Caco-2 (cell line): ENCODE data around the gene ZNF747. TPM values are rescaled to one million over a fixed set of nuclear protein-coding genes. Genes with fewer than 3 reads are reported as not detected.

ENCODE experiments used
- BruUV-seq: library from RNA; stranded (reverse); fragments of 400-500 nt; replicated peaks from 2 replicates; lab custom pipeline; 2021; lab: Mats Ljungman, UMichigan
- CTCF ChIA-PET: fragments of 300-600 bp; sonication (Branson Sonifier 250); formaldehyde crosslinking; loops from one replicate; lab custom pipeline; 2022; ENCODE audit warnings: antibody characterized with exemption; lab: Charles Lee
- POLR2A ChIA-PET: fragments of 300-600 bp; sonication (Branson Sonifier 250); formaldehyde crosslinking; loops from one replicate; lab custom pipeline; 2022; ENCODE audit warnings: antibody characterized with exemption; lab: Charles Lee
- DNase-seq, 2 experiments: peaks; one replicate each; pipeline versions ENCODE4 v3.0.0 to v3.0.0-alpha.2; 2020 to 2022
- H3K27me3 ChIP-seq: replicated peaks from 2 replicates; pipeline ENCODE4 v1.6.0; 2011; ENCODE audit warnings: low read length; ENCODE audit not compliant: control insufficient read depth, insufficient read depth
- H3K36me3 ChIP-seq: 2 replicates; pipeline ENCODE4 v1.5.1; 2011; ENCODE audit warnings: low read length; ENCODE audit not compliant: control insufficient read depth, insufficient read depth
- H3K4me1 ChIP-seq: fragments of 250-450 bp; sonication (Bioruptor Pico); 2 replicates; pipeline ENCODE4 v1.5.1; 2020; ENCODE audit warnings: mild to moderate bottlenecking
- H3K4me3 ChIP-seq: 2 replicates; pipeline ENCODE4 v1.5.1; 2011; ENCODE audit warnings: low read depth, mild to moderate bottlenecking, control low read depth, low read length
- H3K9me3 ChIP-seq: fragments of 250-450 bp; sonication (Bioruptor Pico); 2 replicates; pipeline ENCODE4 v1.5.1; 2020; ENCODE audit warnings: mild to moderate bottlenecking, moderate library complexity
- H3K27ac Mint-ChIP-seq: one replicate; pipeline ENCODE4 v1.8.0; 2022; ENCODE audit warnings: mixed read lengths; ENCODE audit not compliant: unreplicated experiment
- H3K27me3 Mint-ChIP-seq: one replicate; pipeline ENCODE4 v1.8.0; 2022; ENCODE audit warnings: mixed read lengths; ENCODE audit not compliant: insufficient read depth, unreplicated experiment
- H3K36me3 Mint-ChIP-seq: one replicate; pipeline ENCODE4 v1.8.0; 2022; ENCODE audit warnings: mild to moderate bottlenecking, mixed read lengths; ENCODE audit not compliant: insufficient read depth, unreplicated experiment
- H3K4me1 Mint-ChIP-seq: one replicate; pipeline ENCODE4 v1.8.0; 2022; ENCODE audit warnings: low read depth, mixed read lengths; ENCODE audit not compliant: unreplicated experiment
- H3K4me3 Mint-ChIP-seq: one replicate; pipeline ENCODE4 v1.8.0; 2022; ENCODE audit warnings: mild to moderate bottlenecking, moderate library complexity, mixed read lengths; ENCODE audit not compliant: unreplicated experiment
- H3K9me3 Mint-ChIP-seq: one replicate; pipeline ENCODE4 v1.8.0; 2022; ENCODE audit warnings: mixed read lengths; ENCODE audit not compliant: unreplicated experiment
- intact Hi-C: fragments of 100-400 bp; cut with micrococcal nuclease; formaldehyde crosslinking; loops from one replicate; pipeline ENCODE4 v1.10.0; 2022; ENCODE audit not compliant: unreplicated experiment
- total RNA-seq: library from RNA; stranded (reverse); gene quantifications from 2 replicates; pipeline ENCODE4 v1.2.3, GENCODE V29; 2022
- TF ChIP-seq, protein P1 (sequence below), 2 experiments: fragments of 200-600 bp in 1 of 2; IDR thresholded peaks; 1 replicate in 1 of 2; 2 replicates in 1 of 2; pipeline versions ENCODE4 v1.5.1 to v1.8.0; 2011 to 2022; ENCODE audit warnings: antibody characterized with exemption in 1 of 2, control low read depth in 1 of 2, inconsistent platforms in 1 of 2, low read depth in 1 of 2, low read length in 1 of 2, mild to moderate bottlenecking in 1 of 2, moderate library complexity in 1 of 2; ENCODE audit not compliant: insufficient read depth in 1 of 2, severe bottlenecking in 1 of 2, unreplicated experiment in 1 of 2

The ZNF747 gene
- total RNA-seq, 1 experiment from 2014 or later: 8.1 TPM

DNA sequence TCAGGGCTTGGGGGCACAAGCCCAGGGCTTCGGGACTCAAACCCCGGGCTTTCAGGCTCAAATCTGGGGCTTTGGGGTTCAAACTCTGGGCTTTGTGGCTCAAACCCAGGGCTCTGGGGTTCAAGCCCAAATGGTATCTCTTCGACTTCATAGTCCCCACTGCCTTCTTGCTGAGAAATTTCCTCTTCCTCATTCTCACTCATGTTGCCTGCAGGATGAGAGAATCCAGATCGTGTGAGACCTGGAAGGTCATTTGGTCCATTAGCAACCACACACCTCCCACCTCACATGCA, 8.9 kb downstream of the ZNF747 start:
- H3K9me3 Mint-ChIP-seq: no peaks in the 10 kb centered on the region
- H3K36me3 Mint-ChIP-seq: peaks cover 23% of the 10 kb centered on the region
- Histone ChIP-seq H3K9me3 (no peaks in the 10 kb centered on the region), H3K27me3 (no peaks in the 10 kb centered on the region), H3K4me3 (peak overlapping the region; percentile 69), H3K36me3 (no peaks in the 10 kb centered on the region; the same call in 1 of the 2 replicates), H3K4me1 (peaks cover 30% of the 10 kb centered on the region)
- POLR2A ChIA-PET: no interaction called here
- CTCF ChIA-PET: interaction anchor here (1.6 kb wide), 1 partner anchor 96 kb away, joined by 6 read pairs; the partner anchor contains the start of gene DCTPP1
- BruUV-seq: TSS peak; percentile 51
- H3K27ac Mint-ChIP-seq: peak overlapping the region; percentile 49
- peak overlapping the region; percentile 82 for H3K4me3 Mint-ChIP-seq
- intact Hi-C loops: loop anchor here (2.0 to 10.0 kb wide), 3 partner anchors 95 to 172 kb away; partner anchors contain the start of genes DCTPP1, FBRS, PRR14 and SRCAP
- DNase-seq: no peak
- H3K4me1 Mint-ChIP-seq: peaks cover 14% of the 10 kb centered on the region
- TF ChIP-seq, protein P1, sequence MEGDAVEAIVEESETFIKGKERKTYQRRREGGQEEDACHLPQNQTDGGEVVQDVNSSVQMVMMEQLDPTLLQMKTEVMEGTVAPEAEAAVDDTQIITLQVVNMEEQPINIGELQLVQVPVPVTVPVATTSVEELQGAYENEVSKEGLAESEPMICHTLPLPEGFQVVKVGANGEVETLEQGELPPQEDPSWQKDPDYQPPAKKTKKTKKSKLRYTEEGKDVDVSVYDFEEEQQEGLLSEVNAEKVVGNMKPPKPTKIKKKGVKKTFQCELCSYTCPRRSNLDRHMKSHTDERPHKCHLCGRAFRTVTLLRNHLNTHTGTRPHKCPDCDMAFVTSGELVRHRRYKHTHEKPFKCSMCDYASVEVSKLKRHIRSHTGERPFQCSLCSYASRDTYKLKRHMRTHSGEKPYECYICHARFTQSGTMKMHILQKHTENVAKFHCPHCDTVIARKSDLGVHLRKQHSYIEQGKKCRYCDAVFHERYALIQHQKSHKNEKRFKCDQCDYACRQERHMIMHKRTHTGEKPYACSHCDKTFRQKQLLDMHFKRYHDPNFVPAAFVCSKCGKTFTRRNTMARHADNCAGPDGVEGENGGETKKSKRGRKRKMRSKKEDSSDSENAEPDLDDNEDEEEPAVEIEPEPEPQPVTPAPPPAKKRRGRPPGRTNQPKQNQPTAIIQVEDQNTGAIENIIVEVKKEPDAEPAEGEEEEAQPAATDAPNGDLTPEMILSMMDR (IDR thresholded peaks at IDR 0.05; ENCODE audit: insufficient read depth in 1 of 2, low read depth in 1 of 2, low read length in 1 of 2, severe bottlenecking in 1 of 2, unreplicated experiment in 1 of 2): no peak
- no peaks in the 10 kb centered on the region for H3K27me3 Mint-ChIP-seq

DNA sequence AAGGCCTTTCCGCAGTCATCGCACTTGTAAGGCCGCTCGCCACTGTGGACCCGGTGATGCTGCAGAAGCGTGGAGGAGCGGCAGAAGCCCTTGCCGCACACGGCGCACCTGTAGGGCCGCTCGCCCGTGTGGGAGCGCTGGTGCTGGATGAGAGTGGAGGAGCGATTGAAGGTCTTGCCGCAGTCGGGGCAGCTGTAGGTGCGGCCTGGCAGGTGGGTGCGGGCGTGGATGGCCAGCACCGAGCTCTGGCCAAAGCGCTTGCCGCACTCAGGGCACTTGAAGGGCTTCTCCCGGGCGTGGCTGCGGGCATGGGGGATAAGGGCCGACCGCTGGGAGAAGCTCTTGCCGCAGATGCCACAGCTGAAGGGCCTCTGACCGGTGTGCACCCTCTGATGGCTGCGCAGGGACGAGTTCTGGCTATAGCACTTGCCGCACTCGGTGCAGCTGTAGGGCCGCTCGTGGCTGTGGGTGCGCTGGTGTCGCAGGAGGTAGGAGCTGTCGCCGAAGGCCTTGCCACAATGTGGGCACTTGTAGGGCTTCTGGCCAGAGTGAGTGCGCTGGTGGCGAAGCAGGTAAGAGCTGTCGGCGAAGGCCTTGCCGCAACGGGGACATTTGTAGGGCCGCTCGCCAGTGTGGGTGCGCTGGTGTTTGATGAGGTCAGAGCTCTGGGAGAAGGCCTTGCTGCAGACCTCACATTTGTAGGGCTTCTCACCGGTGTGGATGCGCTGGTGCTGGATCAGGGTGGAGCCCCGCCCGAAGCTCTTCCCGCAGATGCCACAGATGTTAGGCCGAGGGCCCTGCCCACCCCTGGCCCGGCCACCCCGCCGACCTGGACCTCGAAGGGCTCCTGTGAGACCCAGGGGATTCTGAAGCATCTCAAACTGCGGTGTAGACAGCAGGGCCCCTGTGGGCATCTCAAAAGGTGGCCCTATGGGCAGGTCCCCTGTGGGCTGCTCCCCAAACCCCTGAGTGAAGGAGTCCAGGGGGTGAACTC, 9.8 kb downstream of the ZNF747 start:
- TF ChIP-seq, protein P1 (IDR thresholded peaks at IDR 0.05; ENCODE audit: insufficient read depth in 1 of 2, low read depth in 1 of 2, low read length in 1 of 2, severe bottlenecking in 1 of 2, unreplicated experiment in 1 of 2): no peak
- H3K4me3 Mint-ChIP-seq: peak overlapping the region; percentile 41
- H3K27me3 Mint-ChIP-seq: no peaks in the 10 kb centered on the region
- peaks cover 14% of the 10 kb centered on the region for H3K4me1 Mint-ChIP-seq
- Histone ChIP-seq H3K4me3 (no peak overlapping the region), H3K27me3 (no peaks in the 10 kb centered on the region), H3K9me3 (no peaks in the 10 kb centered on the region), H3K4me1 (peaks cover 30% of the 10 kb centered on the region), H3K36me3 (no peaks in the 10 kb centered on the region; the same call in 1 of the 2 replicates)
- POLR2A ChIA-PET: interaction anchor here (0.6 to 0.7 kb wide), 3 partner anchors 33 to 239 kb away, joined by 4 to 5 read pairs (median 4); no protein-coding TSS in a partner anchor
- no peak for DNase-seq
- H3K36me3 Mint-ChIP-seq: peaks cover 23% of the 10 kb centered on the region
- CTCF ChIA-PET: interaction anchor here (0.8 to 1.6 kb wide), 2 partner anchors 95 to 107 kb away, joined by 3 to 6 read pairs; partner anchors contain the start of gene DCTPP1
- H3K27ac Mint-ChIP-seq: no peak overlapping the region
- intact Hi-C loops: loop anchor here (5.0 to 10.0 kb wide), 2 partner anchors 130 to 172 kb away; partner anchors contain the start of genes FBRS, PRR14 and SRCAP
- H3K9me3 Mint-ChIP-seq: no peaks in the 10 kb centered on the region
- BruUV-seq: no TSS peak
